IPS DF 6.9 (cell line): ENCODE measurements around the gene HPRT1.
A peak's percentile ranks its signal among the peaks of the same experiment; 100 is the strongest.

Experiments
- DNase-seq: peaks from one replicate; pipeline ENCODE4 v3.0.0-alpha.2; 2013; ENCODE audit warnings: low read depth, low spot score
- H3K27ac ChIP-seq: one replicate; pipeline ENCODE4 v1.5.1; 2013; ENCODE audit warnings: low read length, control low read depth
- H3K27me3 ChIP-seq: 2 replicates; pipeline ENCODE4 v1.6.1; 2013; ENCODE audit warnings: mild to moderate bottlenecking, low read length; ENCODE audit not compliant: control insufficient read depth, insufficient read depth
- H3K36me3 ChIP-seq: 2 replicates; pipeline ENCODE4 v1.6.1; 2013; ENCODE audit warnings: low read length; ENCODE audit not compliant: control insufficient read depth, insufficient read depth
- H3K4me1 ChIP-seq: 2 replicates; pipeline ENCODE4 v1.6.1; 2013; ENCODE audit warnings: low read length; ENCODE audit not compliant: control insufficient read depth, insufficient read depth
- H3K4me3 ChIP-seq: 2 replicates; pipeline ENCODE4 v1.5.1; 2013; ENCODE audit warnings: mild to moderate bottlenecking, low read length
- H3K9me3 ChIP-seq: 2 replicates; pipeline ENCODE4 v1.6.1; 2013; ENCODE audit warnings: low read length, inconsistent platforms; ENCODE audit not compliant: control insufficient read depth, insufficient read depth
- WGBS: extraction: QIAGEN DNeasy Blood & Tissue Kit; methylation state at CpG from one replicate; pipeline ENCODE4 v1.1.7; 2013; ENCODE audit warnings: mixed read lengths, missing lambda C conversion rate; ENCODE audit not compliant: insufficient read length, insufficient coverage; 5-methylcytosine and 5-hydroxymethylcytosine counted together

The HPRT1 gene

DNA sequence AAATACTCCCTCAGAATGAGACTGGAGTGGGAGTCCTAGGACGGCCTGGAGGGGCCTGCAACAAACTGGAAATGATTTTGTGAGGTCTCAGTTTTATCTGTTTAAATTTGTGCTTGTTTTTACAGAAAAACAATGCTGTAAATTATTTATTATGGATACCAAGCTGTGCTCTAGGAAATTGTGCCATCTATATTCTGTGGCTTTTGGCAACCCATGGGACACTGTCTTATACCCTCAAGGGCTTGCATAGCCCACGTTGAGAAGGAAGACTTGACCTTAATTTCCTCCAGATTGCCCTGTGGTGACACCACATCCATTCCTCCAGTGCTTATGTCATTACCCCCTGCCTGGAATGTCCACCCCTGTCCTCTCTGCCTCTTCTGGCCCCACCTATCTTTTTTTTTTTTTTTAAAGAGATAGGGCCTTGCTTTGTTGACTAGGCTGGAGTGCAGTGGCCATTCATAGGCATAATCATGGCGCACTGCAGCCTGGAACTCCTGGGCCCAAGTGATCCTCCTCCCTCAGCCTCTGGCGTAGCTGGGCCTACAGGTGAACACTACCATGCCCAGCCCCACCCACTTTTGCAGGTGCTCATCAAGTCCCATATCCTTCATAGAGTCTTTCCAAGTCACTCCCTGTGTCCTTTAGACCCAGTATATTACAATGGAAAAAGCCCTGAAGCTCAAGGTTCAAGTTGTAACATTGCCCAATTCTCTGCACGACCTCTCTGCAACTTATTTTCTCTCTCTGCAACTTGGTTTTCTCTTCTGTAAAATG, 77.4 kb downstream of the HPRT1 start:
- H3K36me3 ChIP-seq: no peaks in the 10 kb centered on the region
- no peak for DNase-seq
- H3K4me3 ChIP-seq: no peak overlapping the region
- no peak overlapping the region for H3K27ac ChIP-seq
- no CpG with 5 or more reads among the region's 5 CpGs for WGBS
- no peaks in the 10 kb centered on the region for H3K9me3 ChIP-seq
- no peaks in the 10 kb centered on the region for H3K27me3 ChIP-seq
- H3K4me1 ChIP-seq: peaks cover 2% of the 10 kb centered on the region; the same call in 1 of the 2 replicates

DNA sequence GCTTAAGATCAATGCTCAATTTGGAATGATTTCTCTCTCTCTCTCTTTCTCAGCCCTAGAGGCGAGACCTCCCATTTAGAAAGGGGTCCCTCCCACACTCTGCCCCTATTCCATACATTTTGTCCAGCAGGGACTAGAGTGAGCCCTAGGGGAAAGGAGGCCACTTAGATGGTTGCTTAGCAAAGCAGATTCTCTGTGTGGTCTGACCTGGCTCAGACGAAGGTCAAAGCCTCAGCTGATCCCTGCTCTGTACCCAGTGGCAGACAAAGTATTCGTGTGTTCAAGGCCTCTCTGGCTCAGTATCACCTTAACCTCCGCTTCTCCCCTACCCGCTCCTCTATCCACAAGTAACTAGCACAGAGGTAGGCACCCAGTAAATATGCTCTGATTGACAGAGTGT, 78.4 kb downstream of the HPRT1 start:
- H3K9me3 ChIP-seq: no peaks in the 10 kb centered on the region
- H3K4me3 ChIP-seq: no peak overlapping the region
- no peak overlapping the region for H3K27ac ChIP-seq
- WGBS: no CpG with 5 or more reads among the region's 5 CpGs
- peaks cover 2% of the 10 kb centered on the region; the same call in 1 of the 2 replicates for H3K4me1 ChIP-seq
- DNase-seq: no peak
- no peaks in the 10 kb centered on the region for H3K36me3 ChIP-seq
- no peaks in the 10 kb centered on the region for H3K27me3 ChIP-seq

DNA sequence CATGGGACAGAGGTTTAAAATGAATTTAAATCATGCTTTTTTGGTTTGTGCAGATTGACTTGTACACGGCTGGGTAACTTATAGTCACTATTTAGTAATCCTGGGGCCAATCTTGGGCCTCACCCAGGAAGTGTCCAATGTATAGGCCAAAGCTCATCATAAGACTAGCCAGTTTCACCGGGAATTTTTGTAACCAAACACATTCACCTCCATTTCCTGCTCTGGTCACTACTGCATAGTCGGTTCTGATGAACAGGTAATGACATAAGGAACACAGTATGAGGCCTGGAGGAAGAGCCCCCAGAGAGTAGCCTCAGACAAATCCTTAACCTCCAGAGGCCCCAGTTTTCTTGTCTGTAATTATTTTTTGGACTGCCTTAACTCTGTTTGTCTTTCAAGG, 81.9 kb downstream of the HPRT1 start:
- DNase-seq: no peak
- no CpG with 5 or more reads among the region's 3 CpGs for WGBS
- Histone ChIP-seq H3K36me3 (no peaks in the 10 kb centered on the region), H3K27me3 (no peaks in the 10 kb centered on the region), H3K4me1 (peaks cover 2% of the 10 kb centered on the region; the same call in 1 of the 2 replicates), H3K27ac (no peak overlapping the region), H3K9me3 (no peaks in the 10 kb centered on the region), H3K4me3 (no peak overlapping the region)

DNA sequence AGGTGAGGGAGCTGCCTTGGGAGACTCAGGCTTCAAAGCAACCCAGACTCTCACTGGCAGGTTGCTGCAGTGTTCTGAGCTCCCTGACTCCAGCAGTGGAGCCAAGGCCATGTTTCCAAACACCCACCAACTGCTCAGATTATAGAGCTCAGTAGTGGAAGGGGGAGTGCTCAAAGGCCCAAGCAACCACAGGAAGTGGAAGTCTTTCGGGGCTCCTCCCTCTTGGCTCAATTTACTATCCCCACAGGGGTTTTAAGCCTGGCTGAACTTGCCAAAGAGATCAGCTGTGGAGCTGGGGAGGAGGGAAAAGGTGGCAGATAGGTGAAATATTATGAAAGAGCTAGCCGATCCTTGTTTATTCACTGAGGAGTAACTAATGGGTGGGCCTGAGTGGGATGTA, 82.5 kb downstream of the HPRT1 start:
- Histone ChIP-seq H3K9me3 (no peaks in the 10 kb centered on the region), H3K4me1 (peaks cover 2% of the 10 kb centered on the region; the same call in 1 of the 2 replicates), H3K27ac (no peak overlapping the region), H3K36me3 (no peaks in the 10 kb centered on the region), H3K4me3 (no peak overlapping the region), H3K27me3 (no peaks in the 10 kb centered on the region)
- no CpG with 5 or more reads among the region's 2 CpGs for WGBS
- no peak for DNase-seq

DNA sequence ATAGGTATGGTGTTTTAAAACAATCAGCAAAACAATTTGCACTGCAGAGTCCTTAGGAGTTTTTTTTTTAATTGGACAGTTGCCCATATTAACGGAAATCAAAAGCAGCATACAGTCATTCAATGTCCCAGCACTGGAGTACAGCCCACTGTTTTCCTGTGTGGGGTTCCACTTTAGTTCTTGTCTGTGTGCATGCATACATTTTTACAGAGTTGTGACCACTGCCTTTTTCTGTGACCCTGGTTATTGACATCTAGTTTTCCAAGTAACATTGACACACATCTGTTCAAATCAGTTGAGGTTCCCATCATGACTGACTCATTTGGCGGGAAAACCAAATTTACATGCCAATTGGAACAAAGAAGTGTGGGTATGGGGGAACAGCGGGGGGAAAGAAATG, 83.3 kb downstream of the HPRT1 start:
- DNase-seq: no peak
- H3K4me1 ChIP-seq: peaks cover 2% of the 10 kb centered on the region; the same call in 1 of the 2 replicates
- H3K9me3 ChIP-seq: no peaks in the 10 kb centered on the region
- H3K27me3 ChIP-seq: no peaks in the 10 kb centered on the region
- H3K27ac ChIP-seq: no peak overlapping the region
- H3K4me3 ChIP-seq: no peak overlapping the region
- no CpG with 5 or more reads among the region's 3 CpGs for WGBS
- H3K36me3 ChIP-seq: no peaks in the 10 kb centered on the region

DNA sequence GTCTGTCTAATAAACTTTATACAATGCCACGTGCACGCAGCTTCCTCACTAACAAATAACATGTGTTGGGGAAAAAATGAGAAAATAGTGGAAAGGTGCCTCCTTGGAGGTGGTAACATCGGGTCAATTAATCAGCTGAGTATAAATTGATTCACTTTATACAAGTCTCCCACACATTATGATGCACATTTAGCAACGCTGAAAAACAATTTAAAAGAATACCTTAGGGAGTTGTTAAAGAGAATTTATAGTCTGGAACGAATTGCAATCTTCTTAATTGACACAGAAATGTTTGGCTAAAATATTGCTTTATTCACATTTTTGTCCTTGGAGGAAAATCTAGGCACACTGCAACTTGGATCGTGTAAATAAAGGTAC, 84.2 kb downstream of the HPRT1 start:
- DNase-seq: no peak
- Histone ChIP-seq H3K27ac (no peak overlapping the region), H3K27me3 (no peaks in the 10 kb centered on the region), H3K4me1 (peaks cover 2% of the 10 kb centered on the region; the same call in 1 of the 2 replicates), H3K4me3 (peak overlapping the region; percentile 58; the same call in 1 of the 2 replicates), H3K9me3 (no peaks in the 10 kb centered on the region), H3K36me3 (no peaks in the 10 kb centered on the region)
- no CpG with 5 or more reads among the region's 6 CpGs for WGBS

DNA sequence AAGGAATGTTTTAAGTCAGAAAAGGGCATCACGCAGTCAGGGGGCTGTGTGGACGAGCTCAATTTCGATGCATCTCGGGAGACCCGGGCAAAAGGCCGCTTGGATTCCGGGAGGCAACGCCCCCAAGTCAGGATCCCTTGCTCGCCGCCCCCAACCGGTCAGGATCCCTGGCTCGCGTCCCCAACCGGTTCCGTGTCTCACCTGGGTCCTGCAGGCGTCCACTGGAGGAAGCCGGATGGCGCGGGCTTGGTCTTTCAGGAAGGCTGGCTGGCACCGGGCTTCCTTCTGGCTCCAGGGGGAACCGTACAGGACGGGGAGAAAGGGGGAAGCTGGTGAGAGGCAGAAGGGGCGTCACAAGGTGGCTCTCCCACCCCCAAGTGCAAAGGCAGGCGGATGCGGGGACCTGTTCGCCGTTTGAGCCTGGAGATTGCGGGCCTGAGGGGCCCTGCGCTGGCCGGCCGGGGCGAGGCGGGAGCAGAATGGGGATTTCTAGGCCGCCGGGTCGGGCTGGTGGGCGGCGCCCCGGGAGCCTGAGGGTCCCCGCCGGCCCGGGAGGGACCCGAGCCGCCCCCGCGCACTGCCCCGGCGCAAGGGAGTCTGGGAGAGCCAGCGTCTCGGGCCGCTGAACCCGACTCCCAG, 84.7 kb downstream of the HPRT1 start:
- no peak overlapping the region for H3K27ac ChIP-seq
- peaks cover 2% of the 10 kb centered on the region; the same call in 1 of the 2 replicates for H3K4me1 ChIP-seq
- no peaks in the 10 kb centered on the region for H3K36me3 ChIP-seq
- H3K27me3 ChIP-seq: no peaks in the 10 kb centered on the region
- H3K9me3 ChIP-seq: no peaks in the 10 kb centered on the region
- H3K4me3 ChIP-seq: peak overlapping the region; percentile 58; the same call in 1 of the 2 replicates
- no CpG with 5 or more reads among the region's 52 CpGs for WGBS
- DNase-seq: no peak

DNA sequence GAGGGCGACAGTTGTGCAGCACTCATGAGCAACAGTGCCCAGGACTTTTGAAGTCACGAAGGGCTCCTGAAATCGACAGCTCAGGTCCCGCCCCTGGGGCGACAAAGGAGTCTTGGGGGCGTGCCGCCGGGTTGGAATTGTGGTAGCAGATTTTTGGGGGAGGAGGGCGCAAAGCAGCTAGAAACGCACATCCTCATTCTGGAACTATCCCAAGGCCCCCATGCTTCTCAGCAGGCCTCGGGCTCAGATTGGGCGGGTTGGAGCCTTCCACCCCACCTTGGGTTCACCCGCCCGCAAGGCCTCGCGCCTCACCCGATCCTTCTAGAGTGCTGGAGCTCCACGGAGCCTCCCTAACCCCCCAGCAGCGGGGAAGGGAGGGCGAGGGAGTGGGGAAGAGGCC, 85.5 kb downstream of the HPRT1 start:
- Histone ChIP-seq H3K36me3 (no peaks in the 10 kb centered on the region), H3K4me3 (no peak overlapping the region), H3K4me1 (peaks cover 2% of the 10 kb centered on the region; the same call in 1 of the 2 replicates), H3K27ac (no peak overlapping the region), H3K9me3 (no peaks in the 10 kb centered on the region), H3K27me3 (peaks cover 4% of the 10 kb centered on the region)
- DNase-seq: no peak
- no CpG with 5 or more reads among the region's 20 CpGs for WGBS

DNA sequence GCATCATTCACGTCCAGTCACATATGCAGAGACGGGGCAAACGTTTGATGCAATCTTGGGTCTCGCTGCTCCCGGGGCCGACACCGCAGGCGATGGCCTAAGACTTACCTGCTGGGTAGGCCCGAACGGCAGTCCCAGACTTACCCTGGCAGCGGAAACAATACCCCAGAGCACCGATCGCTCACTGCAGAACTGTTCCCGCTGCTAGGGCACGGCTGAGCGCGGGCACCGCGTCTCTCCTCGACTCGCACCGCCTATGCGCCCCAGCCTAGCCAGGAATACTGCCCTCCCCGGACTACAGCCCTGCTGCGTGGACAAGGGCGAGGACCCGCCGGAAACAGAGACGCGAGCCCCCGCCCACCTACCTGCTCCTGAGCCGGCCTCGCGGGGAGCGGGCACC, 86.2 kb downstream of the HPRT1 start:
- no peaks in the 10 kb centered on the region for H3K9me3 ChIP-seq
- no peaks in the 10 kb centered on the region for H3K36me3 ChIP-seq
- no peak overlapping the region for H3K27ac ChIP-seq
- peaks cover 5% of the 10 kb centered on the region for H3K27me3 ChIP-seq
- no peak overlapping the region for H3K4me3 ChIP-seq
- H3K4me1 ChIP-seq: peaks cover 2% of the 10 kb centered on the region; the same call in 1 of the 2 replicates
- WGBS: no CpG with 5 or more reads among the region's 35 CpGs
- DNase-seq: no peak

DNA sequence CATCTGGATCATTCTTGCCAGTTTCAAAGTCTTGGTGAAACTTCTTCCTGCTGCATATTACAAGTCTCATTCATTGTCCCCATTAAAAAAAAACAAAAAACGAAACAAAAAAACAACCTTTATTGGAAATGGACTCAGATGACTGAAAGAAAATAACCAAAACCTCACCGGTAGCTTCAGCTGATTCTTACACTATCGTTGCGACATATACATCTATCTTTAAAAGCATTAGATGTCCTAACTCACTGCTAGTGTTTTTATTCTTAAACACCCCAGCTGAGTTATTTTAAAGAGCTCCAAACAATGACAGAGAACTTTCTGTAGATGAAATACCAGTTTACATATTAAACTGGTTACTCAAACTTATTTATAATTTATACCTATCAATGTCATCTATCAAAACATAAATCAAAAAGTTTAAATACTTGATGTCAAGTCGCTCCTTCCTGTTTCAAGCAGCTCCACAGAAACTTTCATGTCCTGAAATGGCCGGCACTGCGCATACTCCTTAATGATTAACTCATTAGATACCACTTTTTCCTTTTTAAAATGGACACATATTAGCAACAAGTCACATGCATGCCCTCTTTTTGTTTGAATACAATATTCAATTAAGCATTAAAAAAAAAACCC, 87.2 kb downstream of the HPRT1 start:
- Histone ChIP-seq H3K4me1 (peaks cover 2% of the 10 kb centered on the region; the same call in 1 of the 2 replicates), H3K36me3 (no peaks in the 10 kb centered on the region), H3K27me3 (peaks cover 10% of the 10 kb centered on the region), H3K4me3 (no peak overlapping the region), H3K27ac (no peak overlapping the region), H3K9me3 (no peaks in the 10 kb centered on the region)
- WGBS: no CpG with 5 or more reads among the region's 7 CpGs
- DNase-seq: no peak
